ENCODE measurements around the gene ANKRD11.

GRCh38 chr16:89352091-89352681, 138.2 kb downstream of the ANKRD11 start:
- TF ChIP-seq CTCF (IDR thresholded peaks at IDR 0.05), result no peak
- no peak for TF ChIP-seq ZFX (IDR thresholded peaks at IDR 0.05; ENCODE audit: borderline replicate concordance)

Data from 22Rv1 (cell line).